AG09319 (cell line): ENCODE measurements around the gene DTX3.
"Not testable (repeated sequence)": the region's sequence is repeated elsewhere in the genome, so short reads cannot be mapped to it uniquely, and the experiment has no call there.

Source experiments
- DNase-seq: peaks from one replicate; pipeline ENCODE4 v3.0.0-alpha.2; 2010; ENCODE audit warnings: low read depth; ENCODE audit errors: extremely low read depth
- TF ChIP-seq, protein P1 (sequence below): IDR thresholded peaks from 2 replicates; pipeline ENCODE4 v1.5.1; 2011; ENCODE audit warnings: low read depth, mild to moderate bottlenecking, inconsistent platforms, low read length, moderate library complexity

DTX3 gene

DNA sequence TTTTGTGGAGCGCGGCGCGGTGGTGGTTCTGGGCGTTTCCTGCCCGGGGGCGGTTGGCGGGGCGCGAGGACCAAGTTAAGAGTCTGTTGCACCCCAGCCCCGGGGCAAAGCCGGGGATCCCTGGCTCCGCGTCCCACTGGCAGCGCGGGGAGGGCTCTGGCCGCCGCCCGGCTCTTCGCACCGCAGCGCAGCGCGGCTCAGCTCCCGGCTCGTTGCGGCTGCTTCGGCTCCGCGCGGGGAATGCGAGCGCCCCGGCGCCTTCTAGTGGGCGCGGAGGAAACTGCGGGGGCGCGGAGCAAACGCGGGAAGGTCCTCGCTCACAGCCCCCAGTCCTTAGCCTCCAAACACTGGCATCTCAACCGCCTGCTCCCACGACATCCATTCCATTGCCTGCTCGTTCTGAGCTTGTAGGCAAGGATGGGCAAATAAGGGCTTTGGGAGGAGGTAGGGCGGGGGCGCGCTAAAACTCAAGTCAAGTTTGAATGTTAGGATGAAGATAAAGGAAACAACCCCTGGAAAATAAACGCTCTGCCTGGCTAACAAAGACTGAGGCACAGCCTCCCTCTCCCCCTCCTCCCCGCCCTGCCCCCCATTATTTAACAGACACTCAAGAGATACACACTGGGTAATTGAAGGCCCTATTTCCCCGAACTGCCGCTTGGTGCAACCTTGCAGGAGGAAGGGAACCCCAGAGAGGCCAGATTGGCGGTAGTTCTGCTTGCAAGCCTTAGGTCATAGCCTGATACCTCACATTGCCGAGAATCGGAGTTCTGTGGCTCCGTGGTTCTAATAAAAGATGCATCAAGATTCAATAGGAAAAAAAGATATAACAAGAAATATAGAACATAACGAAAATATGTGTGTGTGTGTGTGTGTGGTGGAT, 28.6 kb downstream of the DTX3 start, which contains the start of gene B4GALNT1:
Gene B4GALNT1 (minus strand): TSS at position 244 of the 883 bp plus-strand sequence. CDS start 1,069 bp downstream, outside the sequence.
- TF ChIP-seq, protein P1, sequence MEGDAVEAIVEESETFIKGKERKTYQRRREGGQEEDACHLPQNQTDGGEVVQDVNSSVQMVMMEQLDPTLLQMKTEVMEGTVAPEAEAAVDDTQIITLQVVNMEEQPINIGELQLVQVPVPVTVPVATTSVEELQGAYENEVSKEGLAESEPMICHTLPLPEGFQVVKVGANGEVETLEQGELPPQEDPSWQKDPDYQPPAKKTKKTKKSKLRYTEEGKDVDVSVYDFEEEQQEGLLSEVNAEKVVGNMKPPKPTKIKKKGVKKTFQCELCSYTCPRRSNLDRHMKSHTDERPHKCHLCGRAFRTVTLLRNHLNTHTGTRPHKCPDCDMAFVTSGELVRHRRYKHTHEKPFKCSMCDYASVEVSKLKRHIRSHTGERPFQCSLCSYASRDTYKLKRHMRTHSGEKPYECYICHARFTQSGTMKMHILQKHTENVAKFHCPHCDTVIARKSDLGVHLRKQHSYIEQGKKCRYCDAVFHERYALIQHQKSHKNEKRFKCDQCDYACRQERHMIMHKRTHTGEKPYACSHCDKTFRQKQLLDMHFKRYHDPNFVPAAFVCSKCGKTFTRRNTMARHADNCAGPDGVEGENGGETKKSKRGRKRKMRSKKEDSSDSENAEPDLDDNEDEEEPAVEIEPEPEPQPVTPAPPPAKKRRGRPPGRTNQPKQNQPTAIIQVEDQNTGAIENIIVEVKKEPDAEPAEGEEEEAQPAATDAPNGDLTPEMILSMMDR, result peak; percentile 76
- no peak for DNase-seq

DNA sequence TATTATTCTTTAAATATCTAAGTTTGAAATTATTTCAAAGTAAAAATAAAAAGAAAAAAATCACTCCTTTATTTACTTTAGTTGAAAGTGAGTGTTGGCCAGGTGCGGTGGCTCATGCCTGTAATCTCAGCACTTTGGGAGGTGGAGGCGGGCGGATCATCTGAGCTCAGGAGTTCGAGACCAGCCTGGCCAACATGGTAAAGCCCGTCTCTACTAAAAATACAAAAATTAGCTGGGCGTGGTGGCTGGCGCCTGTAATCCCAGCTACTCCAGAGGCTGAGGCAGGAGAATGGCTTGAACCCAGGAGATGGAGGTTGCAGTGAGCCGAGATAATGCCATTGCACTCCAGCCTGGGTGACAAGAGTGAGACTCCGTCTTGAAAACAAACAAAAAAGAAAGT, 32.1 kb downstream of the DTX3 start:
- DNase-seq, result not testable (repeated sequence)

GRCh38 chr12:57637364-57637763, 32.7 kb downstream of the DTX3 start:
- TF ChIP-seq, protein P1, result no peak
- DNase-seq, result no peak

- TF ChIP-seq, protein P1, result no peak
- DNase-seq, result no peak
Observed at GRCh38 chr12:57638096-57638495, 33.5 kb downstream of the DTX3 start.

GRCh38 chr12:57640175-57641042, 35.8 kb downstream of the DTX3 start:
- DNase-seq, result no peak
- TF ChIP-seq, protein P1, result no peak

DNA sequence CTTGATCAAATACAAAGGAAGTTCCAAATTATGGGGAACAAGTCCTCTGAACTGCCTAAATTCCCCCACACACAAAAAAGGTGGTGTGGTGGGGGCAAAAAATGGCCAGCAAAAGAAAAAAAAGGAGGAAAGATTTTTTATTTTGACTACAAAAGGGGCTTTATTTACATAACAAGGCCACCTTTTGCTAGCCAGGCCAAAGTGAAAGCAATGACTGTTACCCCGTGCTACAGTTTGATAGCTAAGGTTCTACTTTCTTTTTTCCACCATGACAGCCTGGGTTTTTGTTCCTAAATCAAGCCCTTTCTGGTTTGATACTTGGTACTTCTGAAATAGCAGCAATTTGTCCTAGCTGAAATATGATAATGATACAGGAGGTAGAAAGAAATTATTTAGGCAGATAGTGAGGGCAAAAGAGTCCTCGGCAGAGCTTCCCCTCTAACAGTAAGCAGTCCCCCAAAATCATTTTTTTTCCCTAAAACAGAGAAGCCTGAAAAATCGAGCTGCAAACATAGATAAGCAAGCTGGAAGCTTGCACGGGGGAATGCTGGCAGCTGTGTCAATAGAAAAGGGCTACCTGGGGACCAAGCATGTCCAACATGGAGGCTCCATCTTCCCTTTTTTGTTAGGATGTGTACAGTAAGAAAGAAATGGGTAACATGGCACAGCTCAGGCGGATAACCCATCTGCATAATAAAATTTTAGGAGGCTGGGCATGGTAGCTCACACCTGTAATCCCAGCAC, 37.2 kb downstream of the DTX3 start:
- TF ChIP-seq, protein P1, result no peak
- no peak for DNase-seq

GRCh38 chr12:57645990-57646658, 41.5 kb downstream of the DTX3 start:
- not testable (repeated sequence) for DNase-seq

DNA sequence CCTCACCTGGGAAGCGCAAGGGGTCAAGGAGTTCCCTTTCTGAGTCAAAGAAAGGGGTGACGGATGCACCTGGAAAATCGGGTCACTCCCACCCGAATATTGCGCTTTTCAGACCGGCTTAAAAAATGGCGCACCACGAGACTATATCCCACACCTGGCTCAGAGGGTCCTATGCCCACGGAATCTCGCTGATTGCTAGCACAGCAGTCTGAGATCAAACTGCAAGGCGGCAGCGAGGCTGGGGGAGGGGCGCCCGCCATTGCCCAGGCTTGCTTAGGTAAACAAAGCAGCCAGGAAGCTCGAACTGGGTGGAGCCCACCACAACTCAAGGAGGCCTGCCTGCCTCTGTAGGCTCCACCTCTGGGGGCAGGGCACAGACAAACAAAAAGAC, 42.0 kb downstream of the DTX3 start:
- DNase-seq, result not testable (repeated sequence)
